WERI-Rb-1 (cell line): Measurements from ENCODE around the gene OXNAD1.

Experiments used
- DNase-seq: peaks from one replicate; pipeline ENCODE4 v3.0.0-alpha.2; 2020
- H3K27ac ChIP-seq: fragments of 250-450 bp; sonication (Bioruptor Pico); 2 replicates; pipeline ENCODE4 v1.5.1; 2020; ENCODE audit warnings: mild to moderate bottlenecking, moderate library complexity
- H3K27me3 ChIP-seq: fragments of 250-450 bp; sonication (Bioruptor Pico); 2 replicates; pipeline ENCODE4 v1.5.1; 2021; ENCODE audit warnings: mild to moderate bottlenecking, low read depth, moderate library complexity; ENCODE audit not compliant: insufficient read depth, severe bottlenecking
- H3K36me3 ChIP-seq: fragments of 250-450 bp; sonication (Bioruptor Pico); 2 replicates; pipeline ENCODE4 v1.5.1; 2020; ENCODE audit warnings: mild to moderate bottlenecking, moderate library complexity
- H3K4me3 ChIP-seq: 2 replicates; pipeline ENCODE4 v1.5.1; 2011; ENCODE audit warnings: low read depth, mild to moderate bottlenecking, control low read depth, low read length
- H3K9me3 ChIP-seq: fragments of 250-450 bp; sonication (Bioruptor Pico); 2 replicates; pipeline ENCODE4 v1.5.1; 2021; ENCODE audit warnings: mild to moderate bottlenecking, moderate library complexity; ENCODE audit not compliant: severe bottlenecking
- TF ChIP-seq, protein P1 (sequence below): IDR thresholded peaks from 2 replicates; pipeline ENCODE4 v1.5.1; 2011; ENCODE audit warnings: low read depth, mild to moderate bottlenecking, control low read depth, inconsistent platforms, low read length

OXNAD1 gene

DNA sequence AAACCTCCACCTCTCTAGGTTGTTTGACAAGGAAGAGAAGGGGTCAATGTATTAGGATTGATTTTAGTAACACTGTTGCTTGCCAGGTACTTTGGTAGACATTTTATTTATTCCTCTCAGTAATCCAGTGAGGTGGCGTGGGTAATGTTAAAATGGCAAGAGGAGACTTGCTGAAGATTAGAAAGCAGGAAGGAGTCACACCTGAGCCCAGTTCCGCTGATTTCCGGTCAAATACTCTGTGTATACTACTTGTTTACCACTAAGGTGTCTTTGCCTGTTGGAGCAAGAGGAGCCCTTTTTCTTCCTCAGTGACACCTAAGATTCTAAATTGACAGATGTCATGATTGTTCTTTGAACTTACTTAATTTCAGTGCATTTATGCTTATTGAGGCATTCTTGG is 1.7 kb downstream of the OXNAD1 start:
- Histone ChIP-seq H3K9me3 (no peaks in the 10 kb centered on the region), H3K36me3 (peaks cover 26% of the 10 kb centered on the region), H3K4me3 (no peak overlapping the region), H3K27me3 (no peaks in the 10 kb centered on the region), H3K27ac (no peak overlapping the region)
- DNase-seq = no peak
- TF ChIP-seq, protein P1, sequence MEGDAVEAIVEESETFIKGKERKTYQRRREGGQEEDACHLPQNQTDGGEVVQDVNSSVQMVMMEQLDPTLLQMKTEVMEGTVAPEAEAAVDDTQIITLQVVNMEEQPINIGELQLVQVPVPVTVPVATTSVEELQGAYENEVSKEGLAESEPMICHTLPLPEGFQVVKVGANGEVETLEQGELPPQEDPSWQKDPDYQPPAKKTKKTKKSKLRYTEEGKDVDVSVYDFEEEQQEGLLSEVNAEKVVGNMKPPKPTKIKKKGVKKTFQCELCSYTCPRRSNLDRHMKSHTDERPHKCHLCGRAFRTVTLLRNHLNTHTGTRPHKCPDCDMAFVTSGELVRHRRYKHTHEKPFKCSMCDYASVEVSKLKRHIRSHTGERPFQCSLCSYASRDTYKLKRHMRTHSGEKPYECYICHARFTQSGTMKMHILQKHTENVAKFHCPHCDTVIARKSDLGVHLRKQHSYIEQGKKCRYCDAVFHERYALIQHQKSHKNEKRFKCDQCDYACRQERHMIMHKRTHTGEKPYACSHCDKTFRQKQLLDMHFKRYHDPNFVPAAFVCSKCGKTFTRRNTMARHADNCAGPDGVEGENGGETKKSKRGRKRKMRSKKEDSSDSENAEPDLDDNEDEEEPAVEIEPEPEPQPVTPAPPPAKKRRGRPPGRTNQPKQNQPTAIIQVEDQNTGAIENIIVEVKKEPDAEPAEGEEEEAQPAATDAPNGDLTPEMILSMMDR = no peak

DNA sequence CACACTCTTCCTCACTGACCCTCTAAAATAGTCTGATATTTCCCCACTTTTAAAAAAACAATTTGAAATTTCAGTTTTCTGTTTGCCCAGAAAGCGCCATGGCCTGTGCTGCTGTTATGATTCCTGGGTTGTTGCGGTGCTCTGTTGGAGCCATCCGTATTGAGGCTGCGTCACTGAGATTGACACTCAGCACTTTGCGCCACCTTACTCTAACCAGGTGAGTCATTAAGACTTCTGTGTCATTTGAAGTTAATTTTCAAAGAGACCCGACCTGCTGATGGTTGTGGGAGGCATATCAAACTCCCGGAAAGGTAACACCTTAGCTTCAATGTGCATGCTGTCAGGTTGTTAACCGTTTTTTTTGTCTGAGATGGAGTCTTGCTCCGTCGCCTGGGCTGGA is 5.8 kb downstream of the OXNAD1 start:
- TF ChIP-seq, protein P1 = no peak
- H3K36me3 ChIP-seq = peaks cover 30% of the 10 kb centered on the region
- H3K27ac ChIP-seq = no peak overlapping the region
- H3K4me3 ChIP-seq = no peak overlapping the region
- H3K9me3 ChIP-seq = no peaks in the 10 kb centered on the region
- no peaks in the 10 kb centered on the region for H3K27me3 ChIP-seq
- no peak for DNase-seq

- no peak for DNase-seq
- H3K36me3 ChIP-seq = peaks cover 30% of the 10 kb centered on the region
- H3K9me3 ChIP-seq = no peaks in the 10 kb centered on the region
- no peak overlapping the region for H3K4me3 ChIP-seq
- no peak overlapping the region for H3K27ac ChIP-seq
- no peaks in the 10 kb centered on the region for H3K27me3 ChIP-seq
- TF ChIP-seq, protein P1 = no peak
Observed at GRCh38 chr3:16272588-16272987, 7.6 kb downstream of the OXNAD1 start.

DNA sequence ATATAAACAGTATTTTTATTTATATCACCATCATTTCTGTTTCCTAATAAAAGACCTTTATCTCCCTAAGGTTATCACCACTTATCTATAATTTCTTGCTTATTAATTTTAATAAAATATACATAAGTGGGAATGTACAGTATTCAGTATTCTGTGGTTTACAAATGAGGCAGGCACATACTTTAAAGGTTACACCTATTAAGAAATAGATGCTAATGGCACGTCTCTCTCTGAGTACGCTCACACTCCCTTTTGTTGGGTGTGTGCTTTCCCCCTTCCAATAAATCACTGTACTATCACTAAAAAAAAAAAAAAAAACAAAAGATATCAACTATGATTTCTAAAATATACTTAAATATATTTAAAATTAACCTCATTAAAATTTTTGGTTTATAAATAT is 8.9 kb downstream of the OXNAD1 start:
- H3K36me3 ChIP-seq = peaks cover 32% of the 10 kb centered on the region
- H3K27ac ChIP-seq = no peak overlapping the region
- DNase-seq = no peak
- no peaks in the 10 kb centered on the region for H3K9me3 ChIP-seq
- H3K27me3 ChIP-seq = no peaks in the 10 kb centered on the region
- no peak overlapping the region for H3K4me3 ChIP-seq
- TF ChIP-seq, protein P1 = no peak

DNA sequence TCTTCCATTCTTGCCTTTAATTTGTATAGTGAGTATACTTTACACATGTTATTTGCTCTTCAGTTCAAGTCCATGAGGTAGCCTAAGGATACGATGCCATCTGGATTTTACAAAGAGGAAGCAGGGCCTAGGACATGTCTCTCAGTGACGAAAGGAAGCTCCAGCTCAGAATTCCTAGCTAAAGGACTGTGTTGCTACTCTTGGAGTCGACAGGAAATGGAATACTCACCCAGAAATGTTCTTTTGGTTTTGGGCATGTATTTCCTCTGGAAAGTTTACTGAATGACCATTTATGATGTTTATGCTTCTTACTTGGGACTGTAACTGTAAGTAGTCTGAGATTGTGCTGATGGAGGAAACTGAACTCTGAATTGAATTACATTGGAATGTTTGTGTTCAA is 12.5 kb downstream of the OXNAD1 start:
- Histone ChIP-seq H3K9me3 (no peaks in the 10 kb centered on the region), H3K27ac (no peak overlapping the region), H3K36me3 (peaks cover 8% of the 10 kb centered on the region), H3K4me3 (no peak overlapping the region), H3K27me3 (no peaks in the 10 kb centered on the region)
- TF ChIP-seq, protein P1 = no peak
- DNase-seq = no peak

DNA sequence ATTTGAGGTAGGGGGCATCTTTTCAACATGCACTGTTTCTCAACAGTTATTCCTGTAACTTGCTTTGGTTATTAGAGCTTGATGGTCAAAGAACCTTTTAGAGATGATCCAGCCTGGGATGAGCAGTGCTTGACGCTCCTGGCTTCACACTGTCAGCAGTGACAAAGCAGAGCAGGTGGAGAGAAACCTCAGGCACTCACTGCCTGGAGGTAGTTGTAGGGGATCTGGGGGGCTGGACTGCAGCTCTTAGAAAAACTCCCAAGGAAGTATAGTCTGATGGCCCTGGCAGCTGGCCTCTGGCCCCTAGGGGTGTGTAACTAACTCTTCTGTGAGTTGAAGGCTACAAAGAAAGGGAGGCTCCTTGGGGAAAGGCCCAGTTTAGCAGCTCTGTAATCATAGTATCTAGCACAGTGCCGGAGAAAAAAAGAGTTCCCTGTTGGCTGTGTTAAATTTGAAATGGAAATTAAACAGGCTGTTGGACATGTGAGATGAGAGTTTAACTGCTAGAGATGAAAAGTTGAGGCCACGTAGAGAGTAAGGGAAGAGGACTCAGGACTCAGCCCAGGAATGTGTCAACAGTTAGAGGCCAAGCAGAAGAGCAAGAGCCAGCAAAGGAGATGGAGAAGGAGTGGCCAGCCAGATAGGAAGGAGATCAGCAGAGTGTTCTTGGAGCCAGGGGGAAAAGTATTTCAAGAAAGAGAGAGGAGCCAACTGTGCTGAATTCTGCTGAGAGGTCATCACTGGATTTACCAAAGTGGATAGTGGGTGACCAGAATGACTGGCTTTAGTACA is 14.2 kb downstream of the OXNAD1 start:
- Histone ChIP-seq H3K27ac (no peak overlapping the region), H3K27me3 (no peaks in the 10 kb centered on the region), H3K36me3 (peaks cover 5% of the 10 kb centered on the region), H3K4me3 (no peak overlapping the region), H3K9me3 (no peaks in the 10 kb centered on the region)
- no peak for DNase-seq
- TF ChIP-seq, protein P1 = no peak
